NCI-H748 treated with DMSO at 0.1 percent for 48 hours (cell line): ENCODE results near the gene SOBP.
A peak's percentile ranks its signal among the peaks of the same experiment; 100 is the strongest.

Experiments
- DNase-seq: peaks from one replicate; lab custom pipeline; 2025; lab: John Stamatoyannopoulos, UW

The SOBP gene

DNA sequence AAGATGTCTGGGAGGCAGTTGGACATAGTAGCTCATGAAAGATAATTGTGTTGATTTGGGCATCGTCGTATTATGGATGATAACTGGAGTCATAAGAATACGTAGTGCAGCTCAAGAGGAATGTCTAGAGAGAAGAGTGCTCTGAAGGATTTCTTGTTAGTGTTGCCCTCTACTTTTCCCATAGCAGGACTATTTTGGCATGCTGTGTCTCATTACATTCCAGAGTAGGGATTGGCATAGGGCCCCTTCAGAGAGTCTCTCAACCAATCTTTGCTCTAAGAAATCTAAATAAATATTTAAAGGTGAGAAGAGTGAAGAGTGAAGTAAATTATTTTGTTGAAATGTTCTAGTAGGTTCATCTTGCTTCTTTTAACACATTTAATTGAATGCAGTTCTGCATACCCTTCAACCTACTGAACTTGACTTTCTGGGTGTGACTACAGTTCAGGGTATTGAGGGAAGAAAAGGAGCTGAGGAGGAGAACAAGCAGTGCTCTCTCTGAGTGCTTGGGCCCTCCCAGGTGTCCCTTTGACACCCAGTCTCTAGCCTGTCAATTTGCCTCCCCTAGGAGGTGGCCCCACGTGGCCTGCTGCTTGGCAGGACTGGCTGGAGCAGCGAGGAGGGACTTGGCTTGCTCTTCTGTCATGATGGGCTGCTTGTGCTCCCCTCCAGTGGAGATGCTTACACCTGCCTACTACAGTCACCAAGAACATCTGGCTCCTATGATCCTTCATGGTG lies 33.3 kb downstream of the SOBP start:
- DNase-seq = no peak

DNA sequence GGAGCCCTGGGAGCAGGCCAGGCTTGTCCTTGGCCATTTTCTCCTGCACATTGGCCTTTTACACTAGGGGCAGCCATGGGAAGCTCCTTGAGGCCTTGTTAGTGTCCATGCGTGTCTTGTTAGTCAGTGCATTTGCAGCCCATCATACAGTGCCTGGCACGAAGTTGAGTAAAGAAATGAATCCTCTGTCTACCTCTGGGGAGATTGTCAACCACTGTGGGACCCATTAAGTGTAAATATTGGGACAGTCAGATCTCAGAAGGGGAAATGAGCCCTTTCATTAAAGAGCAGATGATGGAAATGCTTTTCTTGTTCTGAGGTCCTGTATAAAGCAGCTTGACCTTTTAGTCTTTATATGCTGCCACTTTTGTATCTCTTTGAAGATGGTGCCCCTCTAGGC lies 33.9 kb downstream of the SOBP start:
- DNase-seq = no peak

DNA sequence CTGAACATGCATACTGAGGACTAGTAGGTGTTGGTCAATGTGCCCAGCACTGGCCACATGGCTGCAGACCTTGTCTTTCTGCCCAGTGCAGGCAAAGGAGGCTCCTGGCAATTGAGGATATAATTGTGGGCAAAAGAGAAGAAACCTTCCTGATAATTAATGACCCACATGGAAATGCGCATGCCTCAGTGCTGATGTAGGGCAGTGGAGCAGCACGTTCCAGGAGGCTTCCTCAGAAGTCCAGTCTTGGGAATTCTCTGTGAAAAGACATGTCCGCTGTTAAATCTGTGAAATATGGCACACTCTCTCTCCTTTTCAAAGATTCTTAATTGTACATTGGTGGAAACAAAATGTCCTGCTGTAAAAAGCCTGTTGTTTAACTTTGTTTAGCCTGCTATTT lies 34.7 kb downstream of the SOBP start:
- no peak for DNase-seq

DNA sequence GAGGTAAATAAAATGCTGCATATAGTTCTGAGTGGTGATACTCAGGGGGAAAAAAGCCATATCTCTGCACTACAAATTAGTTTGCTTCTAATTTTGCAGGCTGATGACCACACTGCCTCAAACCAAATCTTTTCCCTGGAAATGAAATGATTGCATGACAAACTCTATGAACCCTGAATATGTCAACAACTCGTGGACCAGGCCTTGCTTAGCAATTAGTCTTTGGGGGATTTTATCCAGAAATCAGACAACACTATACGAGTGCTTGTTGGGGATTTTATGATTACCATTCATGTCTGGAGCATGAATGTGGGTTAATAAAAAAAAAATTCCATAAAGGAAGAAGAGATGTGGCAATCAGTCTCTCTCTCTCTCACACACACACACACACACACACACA lies 42.0 kb downstream of the SOBP start:
- no peak for DNase-seq

DNA sequence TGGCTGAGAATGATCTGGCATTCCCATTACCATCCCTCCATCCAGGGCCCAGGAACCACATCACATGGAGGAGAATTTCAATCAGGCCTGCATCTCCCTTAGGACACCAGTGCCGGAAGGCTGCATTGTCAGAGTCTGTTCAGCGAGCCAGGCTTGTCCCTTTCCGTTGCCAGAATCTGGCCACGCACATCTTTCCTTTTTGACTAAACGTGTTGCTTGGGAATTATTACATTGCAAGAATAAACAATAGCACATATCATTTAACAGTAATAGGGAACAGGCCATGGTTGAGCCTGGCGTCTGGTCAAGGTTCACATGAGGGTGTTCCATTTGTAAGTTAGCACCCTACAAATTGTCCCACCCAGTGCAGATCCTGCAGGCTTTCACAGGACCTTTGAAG lies 42.8 kb downstream of the SOBP start:
- DNase-seq = no peak

DNA sequence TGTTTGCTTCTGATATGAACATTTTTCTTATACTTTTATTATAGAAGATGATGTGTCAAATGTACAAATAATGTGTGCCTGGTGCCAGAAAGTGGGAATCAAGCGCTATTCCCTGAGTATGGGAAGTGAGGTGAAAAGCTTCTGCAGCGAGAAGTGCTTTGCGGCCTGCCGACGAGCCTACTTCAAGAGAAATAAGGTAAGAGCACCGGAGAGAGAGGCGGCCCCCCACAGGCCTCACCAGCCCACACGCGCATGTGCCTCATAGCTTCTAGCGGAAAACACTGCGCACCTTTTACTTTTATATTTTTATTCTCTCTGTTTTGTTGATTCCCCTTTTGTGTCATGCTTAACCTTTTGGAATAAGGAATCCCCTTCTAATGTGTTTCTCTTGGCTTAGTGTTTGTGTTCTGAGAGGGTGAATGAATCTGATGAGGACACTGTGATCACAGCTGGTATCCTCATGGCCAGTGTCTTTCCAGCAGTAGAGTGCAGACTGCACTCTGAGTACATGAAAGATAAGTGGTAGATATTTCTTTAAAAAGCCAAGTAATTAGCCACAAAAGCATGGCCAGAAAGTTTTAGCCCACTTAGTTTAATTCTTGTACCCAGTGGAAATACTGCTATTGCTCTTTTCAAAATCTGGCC lies 43.6 kb downstream of the SOBP start:
- no peak for DNase-seq

DNA sequence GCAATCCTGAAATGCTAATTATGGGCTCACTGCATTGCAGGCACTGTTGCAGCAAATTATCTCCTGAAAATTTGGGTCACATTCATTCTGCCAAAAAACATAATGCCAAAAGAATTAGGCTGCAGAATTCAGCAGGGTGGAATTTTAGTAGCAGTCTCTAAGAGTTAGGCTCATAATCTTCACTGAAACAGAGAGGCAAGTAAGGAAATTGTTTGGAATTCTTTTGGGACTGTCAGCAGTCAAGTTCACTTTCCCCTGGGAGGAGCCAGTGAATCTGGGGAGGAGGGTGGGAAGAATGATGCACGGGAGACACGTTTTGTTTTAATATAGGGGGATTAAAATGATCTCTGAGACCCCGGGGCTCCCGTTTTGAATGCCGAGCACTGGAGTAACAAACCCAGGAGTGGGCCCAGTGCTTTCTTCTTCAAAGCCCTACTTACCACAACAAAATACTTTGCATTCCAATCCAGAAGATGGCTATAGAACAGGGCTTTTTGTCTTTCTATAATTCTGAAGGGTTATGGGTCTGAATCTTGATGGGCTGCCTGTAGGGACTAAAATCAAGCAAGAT lies 44.7 kb downstream of the SOBP start:
- no peak for DNase-seq

DNA sequence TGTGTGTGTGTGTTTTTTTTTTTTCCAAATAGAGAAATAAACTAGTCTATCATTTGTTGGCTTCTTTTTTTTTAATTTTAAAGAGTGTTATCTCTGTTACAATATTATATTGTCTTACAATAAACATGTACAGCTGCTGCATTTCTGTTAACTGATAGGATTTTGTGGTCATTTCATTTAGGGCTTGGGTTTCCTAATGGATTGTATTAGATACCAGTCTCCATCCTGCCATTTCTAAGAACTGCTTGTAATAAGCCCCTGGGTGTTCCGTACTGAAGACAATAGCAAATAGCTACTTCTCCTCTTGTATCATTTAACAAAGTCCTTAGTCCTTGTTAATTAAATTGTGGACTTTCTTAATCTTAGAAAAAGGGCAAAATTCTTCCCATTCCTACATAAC lies 45.7 kb downstream of the SOBP start:
- no peak for DNase-seq

DNA sequence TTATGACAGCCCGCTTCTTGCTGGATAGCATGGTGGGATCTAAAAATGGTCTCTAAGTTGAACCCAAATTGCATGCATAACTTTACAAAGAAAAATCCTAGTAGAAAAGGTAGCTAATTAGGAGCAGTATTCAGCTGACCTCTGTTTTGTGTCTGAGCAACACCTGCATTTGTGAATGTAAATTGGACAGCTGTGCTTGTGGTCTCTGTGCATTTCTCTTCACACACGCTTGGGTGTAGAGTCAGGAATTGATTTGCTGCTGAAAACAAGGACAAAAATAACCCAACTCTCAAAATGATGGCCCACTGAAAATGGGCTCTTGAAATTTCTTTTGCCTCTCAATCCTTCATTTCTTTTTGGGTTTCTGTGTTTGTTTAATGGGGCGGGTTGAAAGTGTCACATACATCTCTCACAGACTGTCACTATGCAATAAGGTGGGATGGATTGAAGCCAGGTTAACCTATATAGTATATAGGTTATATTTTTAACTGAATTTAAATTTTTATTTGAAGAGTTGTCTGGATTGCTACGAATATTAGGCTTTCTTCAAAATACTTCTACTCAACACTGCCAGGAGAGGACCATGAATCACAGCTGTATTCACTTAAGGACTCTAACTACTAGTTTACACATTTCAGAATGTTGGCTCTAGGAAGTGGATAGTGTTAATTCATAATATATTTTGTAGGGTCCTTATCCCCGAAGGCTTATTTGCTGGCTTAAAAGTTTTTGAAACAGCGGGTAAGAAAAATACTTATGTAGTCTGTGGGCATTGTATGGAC lies 46.5 kb downstream of the SOBP start:
- no peak for DNase-seq

DNA sequence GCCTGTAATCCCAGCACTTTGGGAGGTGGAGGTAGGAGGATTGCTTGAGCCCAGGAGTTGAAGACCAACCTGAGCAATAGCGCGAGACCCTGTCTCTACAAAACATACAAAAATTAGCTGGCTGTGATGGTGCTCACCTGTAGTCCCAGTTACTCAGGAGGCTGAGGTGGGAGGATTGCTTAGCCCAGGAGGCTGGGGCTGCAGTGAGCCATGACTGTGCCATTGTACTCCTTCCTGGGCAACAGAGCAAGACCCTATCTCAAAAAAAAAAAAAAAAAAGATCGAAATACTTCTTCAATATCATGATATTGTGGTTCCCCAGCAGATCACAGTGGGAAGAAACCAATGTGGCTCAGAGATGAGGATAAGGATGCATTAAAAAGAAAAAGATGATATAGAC lies 47.6 kb downstream of the SOBP start:
- DNase-seq = no peak

DNA sequence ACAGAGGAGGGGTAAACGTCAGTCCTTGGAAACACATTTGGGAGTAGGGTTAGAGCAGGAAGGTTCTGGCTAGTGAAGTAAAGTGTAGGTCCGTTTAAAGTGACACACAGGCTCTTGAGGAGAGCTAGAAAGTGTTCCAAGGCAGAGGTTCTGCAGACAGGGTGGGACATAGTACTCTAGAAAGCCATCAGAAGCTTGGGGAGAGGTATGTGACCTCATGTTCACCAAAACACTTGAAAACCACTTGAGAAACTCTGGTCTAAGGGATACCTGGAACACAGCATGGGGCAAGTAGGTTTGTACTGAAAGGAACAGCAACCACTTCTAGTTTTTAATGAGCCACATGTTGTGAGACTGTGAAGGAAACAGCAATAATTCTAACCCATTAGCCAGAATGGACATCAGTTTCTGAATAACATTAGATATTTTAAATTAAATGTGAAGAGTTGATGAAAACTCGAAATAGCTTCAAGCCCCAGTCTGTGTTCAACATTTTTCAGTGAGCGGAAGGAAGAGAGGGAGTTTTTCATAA lies 49.0 kb downstream of the SOBP start:
- no peak for DNase-seq

DNA sequence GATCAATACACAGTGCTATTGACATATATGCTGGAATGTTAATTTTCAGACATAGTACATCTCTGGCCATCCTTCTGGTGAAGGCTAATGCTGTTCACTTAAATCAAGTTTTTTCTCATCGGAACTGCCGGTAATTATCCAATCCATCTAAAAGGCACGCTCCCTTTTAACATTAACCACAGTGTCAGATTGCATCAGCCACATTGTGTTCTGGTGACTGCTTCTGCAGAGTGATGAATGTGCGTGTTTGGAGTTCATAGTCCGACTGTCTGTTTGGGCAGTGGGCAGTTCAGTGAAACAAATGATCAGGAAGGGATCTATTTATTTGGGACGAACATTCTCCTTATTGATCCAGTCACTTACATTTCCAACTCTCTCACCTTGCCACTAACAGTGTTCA lies 49.5 kb downstream of the SOBP start:
- peak; percentile 76 for DNase-seq

DNA sequence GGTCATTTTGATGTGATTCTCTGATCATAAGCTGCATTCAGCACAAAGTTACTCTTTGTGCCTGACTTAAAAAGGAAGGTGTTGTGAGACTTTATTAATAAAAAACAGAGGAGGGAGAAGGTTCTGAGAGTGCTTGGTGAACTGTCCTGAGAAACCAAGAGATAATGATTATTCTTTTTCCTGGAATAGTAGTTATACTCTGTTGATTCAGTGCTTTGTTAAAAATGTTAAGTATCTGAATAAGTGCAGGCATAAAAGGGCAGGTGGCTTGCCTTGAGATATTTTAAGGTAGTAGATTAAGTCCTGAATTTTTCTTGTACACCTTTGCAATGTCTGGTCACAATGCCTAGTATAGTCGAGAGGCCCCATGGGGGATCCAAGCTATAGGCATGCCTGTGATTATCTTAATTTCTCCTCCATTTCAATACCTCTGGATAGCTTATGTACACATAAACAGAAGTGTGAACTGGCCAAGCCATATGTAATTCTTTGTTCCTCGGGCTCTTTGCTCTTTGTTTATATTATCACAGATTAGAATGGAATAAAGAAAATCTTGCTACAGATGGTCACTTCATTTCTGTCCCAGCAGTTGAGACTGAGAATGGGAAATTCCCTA lies 50.0 kb downstream of the SOBP start:
- peak; percentile 65 for DNase-seq

DNA sequence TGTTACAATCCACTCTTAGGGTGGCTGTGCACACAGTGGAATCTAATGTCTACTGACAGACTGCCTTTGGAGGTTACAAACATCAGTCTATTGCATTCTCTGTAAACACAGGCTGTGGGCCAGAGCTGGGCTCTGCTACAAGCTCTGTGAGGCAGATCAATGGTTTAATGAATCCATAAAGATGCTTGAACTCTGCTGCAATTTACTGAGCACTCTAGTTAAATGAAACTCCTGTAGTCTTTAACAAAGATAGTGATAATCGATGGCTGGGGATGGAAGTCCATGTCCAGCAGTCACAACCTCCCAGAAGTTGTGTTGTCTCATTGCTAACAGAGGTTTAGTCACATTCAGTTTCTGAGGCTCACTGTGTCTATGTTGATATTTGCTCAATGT lies 50.5 kb downstream of the SOBP start:
- DNase-seq = peak; percentile 42

DNA sequence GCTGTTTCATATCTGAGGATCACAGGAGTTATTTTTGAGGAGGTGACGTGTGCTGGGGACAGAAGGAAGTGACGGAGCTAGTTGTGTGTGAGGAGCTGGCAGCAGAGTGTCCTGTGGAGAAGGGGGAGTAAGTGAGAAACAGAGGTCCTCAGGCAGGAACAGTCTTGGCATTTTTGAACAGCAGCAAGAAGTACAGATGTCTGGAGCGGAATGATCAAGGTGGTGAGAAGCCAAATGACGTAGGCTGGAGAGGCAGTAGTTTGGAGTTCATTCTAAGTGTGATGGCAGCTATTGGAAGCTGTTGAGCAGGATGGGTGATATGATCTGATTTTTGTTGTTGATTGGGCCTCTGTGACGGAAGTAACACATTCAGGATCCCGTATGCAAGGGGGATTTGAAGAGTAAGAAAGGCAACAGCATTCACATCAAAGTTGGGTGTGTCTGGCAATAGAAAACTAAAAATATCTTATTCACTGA lies 52.3 kb downstream of the SOBP start:
- DNase-seq = no peak

DNA sequence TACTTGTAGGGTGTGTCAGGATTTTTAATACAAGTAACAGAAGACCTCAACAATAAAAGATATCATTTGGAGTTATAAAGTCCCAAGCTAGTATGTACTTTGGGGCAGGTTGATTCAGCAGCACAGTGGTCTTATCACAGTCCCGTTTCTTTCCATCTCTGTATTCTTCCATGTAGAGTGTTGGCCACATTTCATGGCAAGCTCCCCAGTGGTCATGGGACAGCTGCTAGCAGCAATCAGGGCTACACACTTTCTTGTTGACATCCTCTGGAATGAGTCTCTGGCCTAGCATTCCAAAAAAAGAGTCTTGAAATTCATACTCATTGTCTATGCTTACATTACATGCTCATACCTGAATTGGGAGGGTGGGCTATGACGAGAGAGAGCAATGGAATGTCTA lies 53.2 kb downstream of the SOBP start:
- DNase-seq = no peak

DNA sequence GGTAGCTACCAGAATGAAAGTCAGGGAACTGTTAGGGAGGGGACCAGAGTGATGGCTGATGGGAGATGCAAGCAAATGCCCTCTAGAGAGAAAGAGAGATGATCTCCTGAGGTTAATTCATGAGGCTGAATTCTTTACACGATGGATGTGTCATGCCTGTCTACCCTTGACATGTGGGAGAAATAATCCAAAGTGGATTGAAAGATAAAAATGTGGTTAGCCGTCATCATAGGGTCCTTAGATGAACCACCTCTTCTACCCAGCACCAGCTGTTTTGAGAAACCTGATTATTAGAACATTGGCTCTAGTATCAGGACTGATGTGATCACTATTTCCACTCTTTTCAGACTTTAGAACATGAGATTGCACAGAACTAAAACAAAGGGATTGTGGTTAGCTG lies 53.6 kb downstream of the SOBP start:
- no peak for DNase-seq

DNA sequence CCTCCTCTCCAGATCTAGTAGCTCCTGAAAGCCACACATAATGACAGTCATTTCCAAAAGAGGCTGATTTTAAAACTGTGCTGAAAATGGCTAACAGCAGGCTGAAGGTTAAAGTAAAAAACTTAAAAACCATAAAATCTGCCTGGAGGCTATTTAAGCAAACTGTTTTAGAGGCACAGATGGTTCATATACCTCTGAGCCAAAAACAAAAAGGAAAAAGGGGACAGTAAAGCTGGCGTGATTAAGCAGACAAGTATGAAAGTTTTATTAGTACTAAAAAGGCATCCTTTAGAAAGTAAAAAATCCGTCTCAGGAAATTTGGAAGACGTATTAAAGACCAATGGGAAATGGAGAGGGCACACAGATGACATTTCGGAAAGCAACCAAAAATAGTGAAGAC lies 55.8 kb downstream of the SOBP start:
- no peak for DNase-seq

DNA sequence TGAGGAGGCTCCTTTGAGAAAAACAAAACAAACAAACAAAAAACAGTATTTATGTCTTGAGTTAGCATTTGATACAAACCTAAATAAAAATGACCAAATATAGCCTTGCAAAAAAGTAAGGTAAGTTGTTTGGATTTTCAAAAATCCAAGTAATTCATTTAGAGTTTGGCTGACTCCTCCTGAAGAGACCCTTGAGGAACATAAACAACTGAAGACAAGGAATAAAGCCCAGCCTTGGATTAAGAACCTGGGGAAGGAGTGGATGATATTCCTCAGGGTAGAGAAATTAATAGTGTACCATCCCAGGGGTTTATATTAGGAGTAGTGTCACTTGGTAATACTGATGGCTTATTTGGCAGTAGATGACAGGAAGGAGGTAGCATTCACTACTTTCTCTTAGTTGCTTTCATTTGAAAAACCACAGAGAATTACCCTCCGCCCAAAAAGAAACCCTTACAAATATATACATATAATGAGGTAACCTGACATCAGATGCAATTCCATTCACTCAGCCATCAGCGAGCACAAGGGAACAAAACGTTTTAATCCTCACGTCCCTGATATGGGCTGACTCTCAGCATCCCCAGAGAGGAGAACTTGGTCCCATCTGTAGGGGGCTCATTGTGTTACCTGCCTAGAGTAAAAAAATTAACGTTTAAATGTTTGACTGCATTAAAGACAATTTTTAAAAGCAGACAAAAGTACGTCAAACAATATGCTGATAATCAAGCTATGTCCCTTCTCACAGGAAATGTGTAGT lies 57.0 kb downstream of the SOBP start:
- no peak for DNase-seq

DNA sequence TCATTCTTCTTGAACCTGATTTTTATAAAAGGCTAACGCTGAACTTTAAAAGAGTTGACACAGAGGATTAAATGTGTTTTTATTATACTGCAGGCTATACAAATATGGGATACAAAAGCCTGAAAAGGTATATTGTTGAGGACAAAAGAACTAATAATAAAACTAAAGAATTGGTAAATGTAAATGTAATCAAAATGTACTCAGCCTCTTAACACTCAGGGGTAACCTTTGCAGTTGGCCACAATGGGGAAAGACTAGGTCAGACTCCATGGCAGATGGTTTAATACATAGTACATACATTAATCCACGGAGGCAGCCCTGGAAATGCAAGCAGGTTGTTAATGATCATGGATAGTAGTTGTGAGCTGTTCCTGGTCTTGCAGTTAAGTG lies 57.5 kb downstream of the SOBP start:
- DNase-seq = peak; percentile 92

DNA sequence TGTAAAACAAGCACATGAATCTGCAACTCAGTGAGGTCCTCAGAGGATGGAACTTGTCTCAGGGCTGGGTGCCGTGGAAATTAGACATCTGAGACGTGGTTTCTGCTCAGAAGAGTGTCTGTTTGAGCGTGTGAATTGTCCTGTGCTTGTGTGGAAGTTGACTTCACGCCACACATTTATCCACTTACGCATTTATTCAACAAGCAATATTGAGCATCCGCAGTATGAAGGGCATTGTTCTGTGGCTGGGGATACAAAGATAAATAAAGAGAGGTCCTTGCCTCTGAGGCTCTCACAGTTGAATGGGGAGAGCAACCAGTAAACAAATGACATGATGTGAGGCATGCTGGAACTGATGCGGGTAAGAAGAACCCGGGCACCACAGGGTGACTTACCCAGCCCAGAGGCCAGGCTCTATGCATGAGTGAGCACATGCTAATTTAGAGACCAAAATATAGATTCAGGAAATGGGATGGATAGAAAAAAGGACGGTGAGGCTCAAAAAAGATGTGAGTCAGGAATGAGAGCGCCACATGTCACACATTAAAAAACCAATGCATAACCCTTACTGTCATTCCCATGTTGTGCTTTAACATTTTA lies 60.4 kb downstream of the SOBP start:
- peak; percentile 44 for DNase-seq
